Measurements from ENCODE around the gene NRXN3. TPM values are rescaled to one million over a fixed set of nuclear protein-coding genes. Genes with fewer than 3 reads are reported as not detected.
A peak's percentile ranks its signal among the peaks of the same experiment; 100 is the strongest.

NRXN3 gene
- total RNA-seq, 1 experiment from 2014 or later = 0.80 TPM

GRCh38 chr14:79514700-79515099 lies 1344.5 kb downstream of the NRXN3 start:
- no peak for DNase-seq
- Histone ChIP-seq H3K27me3 (ENCODE audit: control insufficient read depth, insufficient read depth, low read length) (no peaks in the 10 kb centered on the region), H3K4me3 (ENCODE audit: insufficient read depth, low read depth, low read length) (no peak overlapping the region), H3K36me3 (replicated peaks; ENCODE audit: control insufficient read depth, insufficient read depth, low read length) (no peaks in the 10 kb centered on the region)

GRCh38 chr14:79515158-79515557 lies 1345.0 kb downstream of the NRXN3 start:
- DNase-seq = no peak
- H3K27me3 ChIP-seq (ENCODE audit: control insufficient read depth, insufficient read depth, low read length) = no peaks in the 10 kb centered on the region
- no peaks in the 10 kb centered on the region for H3K36me3 ChIP-seq (replicated peaks; ENCODE audit: control insufficient read depth, insufficient read depth, low read length)
- H3K4me3 ChIP-seq (ENCODE audit: insufficient read depth, low read depth, low read length) = no peak overlapping the region

DNA sequence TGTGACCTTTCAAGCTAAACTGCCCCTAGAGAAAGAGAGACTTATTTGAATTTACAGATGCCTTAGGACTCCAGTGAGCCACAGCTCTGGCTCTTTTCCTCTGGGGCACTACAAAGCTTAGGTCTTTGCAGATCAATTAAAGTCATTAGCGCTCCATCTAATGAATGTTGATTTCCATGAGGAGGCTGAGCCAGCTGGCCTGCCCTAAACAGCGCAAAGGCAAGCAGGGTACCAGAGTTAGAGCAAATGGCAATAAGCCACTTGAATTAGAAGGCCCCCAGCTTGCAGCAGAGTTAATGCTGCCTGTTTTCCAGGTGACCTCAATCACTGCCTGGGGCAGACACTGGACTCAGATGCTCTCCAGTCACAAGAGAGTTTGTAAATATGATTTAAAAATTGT lies 1345.8 kb downstream of the NRXN3 start:
- Histone ChIP-seq H3K4me3 (ENCODE audit: insufficient read depth, low read depth, low read length) (no peak overlapping the region), H3K27me3 (ENCODE audit: control insufficient read depth, insufficient read depth, low read length) (no peaks in the 10 kb centered on the region), H3K36me3 (replicated peaks; ENCODE audit: control insufficient read depth, insufficient read depth, low read length) (no peaks in the 10 kb centered on the region)
- DNase-seq = no peak

DNA sequence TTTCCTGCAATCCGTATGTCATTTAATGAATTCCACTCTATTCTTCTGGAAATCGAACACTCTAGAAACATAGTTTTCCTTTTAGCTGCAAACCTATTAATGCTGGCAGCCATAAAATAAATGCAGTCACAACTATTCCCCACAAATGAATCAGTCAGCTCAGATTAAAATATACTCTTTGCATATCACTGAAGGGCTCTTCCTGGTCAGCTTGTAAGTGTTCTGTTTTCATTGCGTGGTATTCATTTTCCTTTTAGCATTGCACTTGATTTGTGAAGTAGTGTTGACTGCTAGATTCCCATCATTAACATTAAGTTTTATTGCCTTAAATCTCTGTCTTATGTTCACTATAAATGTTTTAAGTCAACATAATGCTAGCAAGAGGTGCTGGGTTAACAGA lies 1355.2 kb downstream of the NRXN3 start:
- no peak overlapping the region for H3K4me3 ChIP-seq (ENCODE audit: insufficient read depth, low read depth, low read length)
- no peak for DNase-seq
- no peaks in the 10 kb centered on the region for H3K27me3 ChIP-seq (ENCODE audit: control insufficient read depth, insufficient read depth, low read length)

GRCh38 chr14:79528828-79529416 lies 1358.7 kb downstream of the NRXN3 start:
- DNase-seq = no peak
- no peaks in the 10 kb centered on the region for H3K36me3 ChIP-seq (replicated peaks; ENCODE audit: control insufficient read depth, insufficient read depth, low read length)
- H3K4me3 ChIP-seq (ENCODE audit: insufficient read depth, low read depth, low read length) = no peak overlapping the region
- H3K27me3 ChIP-seq (ENCODE audit: control insufficient read depth, insufficient read depth, low read length) = no peaks in the 10 kb centered on the region

More for the DNA sequence above, 1355.2 kb downstream of the NRXN3 start:
- no peaks in the 10 kb centered on the region for H3K36me3 ChIP-seq (replicated peaks; ENCODE audit: control insufficient read depth, insufficient read depth, low read length)

DNA sequence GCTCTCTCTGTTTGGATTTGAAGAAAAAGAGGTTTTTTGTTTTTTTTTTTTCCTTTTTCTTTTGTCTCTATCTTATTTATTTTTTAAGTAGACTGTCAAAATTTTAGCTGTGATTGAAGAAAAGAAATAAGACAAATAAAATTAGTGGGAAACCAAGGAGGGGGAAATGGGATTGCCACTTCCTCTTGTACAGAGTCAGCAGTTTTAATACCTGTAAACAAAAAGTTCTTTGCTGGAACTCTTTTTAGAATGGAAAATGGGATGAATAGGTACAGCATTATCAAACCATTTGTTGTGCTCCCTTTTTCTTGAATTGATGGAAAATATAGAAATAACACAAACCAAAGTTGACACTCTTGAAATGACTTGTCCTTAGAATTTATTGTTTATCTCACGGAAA lies 1360.4 kb downstream of the NRXN3 start:
- no peak overlapping the region for H3K4me3 ChIP-seq (ENCODE audit: insufficient read depth, low read depth, low read length)
- H3K36me3 ChIP-seq (replicated peaks; ENCODE audit: control insufficient read depth, insufficient read depth, low read length) = no peaks in the 10 kb centered on the region
- H3K27me3 ChIP-seq (ENCODE audit: control insufficient read depth, insufficient read depth, low read length) = no peaks in the 10 kb centered on the region
- DNase-seq = no peak

- no peak for DNase-seq
- no peaks in the 10 kb centered on the region for H3K36me3 ChIP-seq (replicated peaks; ENCODE audit: control insufficient read depth, insufficient read depth, low read length)
- H3K27me3 ChIP-seq (ENCODE audit: control insufficient read depth, insufficient read depth, low read length) = no peaks in the 10 kb centered on the region
- H3K4me3 ChIP-seq (ENCODE audit: insufficient read depth, low read depth, low read length) = no peak overlapping the region
These were observed 1364.7 kb downstream of the NRXN3 start for GRCh38 chr14:79534703-79535353.

- DNase-seq = no peak
These were observed 1370.2 kb downstream of the NRXN3 start for GRCh38 chr14:79540394-79540793.

DNA sequence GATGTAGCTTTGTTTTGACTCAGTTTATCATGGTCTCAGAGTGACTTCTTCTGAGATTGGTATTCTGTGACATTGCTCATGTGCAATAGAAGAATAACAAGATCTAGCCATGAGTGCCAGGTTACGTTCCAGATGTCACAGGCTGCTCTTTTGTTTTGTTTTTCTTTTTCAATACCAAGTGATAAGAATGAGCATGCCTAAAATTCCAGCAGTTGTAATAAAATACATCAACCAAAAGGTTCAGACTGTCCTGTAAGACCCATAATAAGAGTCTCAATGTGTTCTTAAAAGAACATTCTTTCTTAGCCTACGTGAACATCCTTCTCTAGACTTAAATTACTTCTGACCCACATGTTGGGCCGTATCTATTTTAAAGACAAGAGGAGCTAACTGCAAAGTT lies 1371.9 kb downstream of the NRXN3 start:
- Histone ChIP-seq H3K4me3 (ENCODE audit: insufficient read depth, low read depth, low read length) (no peak overlapping the region), H3K36me3 (replicated peaks; ENCODE audit: control insufficient read depth, insufficient read depth, low read length) (no peaks in the 10 kb centered on the region), H3K27me3 (ENCODE audit: control insufficient read depth, insufficient read depth, low read length) (no peaks in the 10 kb centered on the region)
- DNase-seq = no peak

More at GRCh38 chr14:79540394-79540793, 1370.2 kb downstream of the NRXN3 start:
- H3K4me3 ChIP-seq (ENCODE audit: insufficient read depth, low read depth, low read length) = no peak overlapping the region
- H3K27me3 ChIP-seq (ENCODE audit: control insufficient read depth, insufficient read depth, low read length) = no peaks in the 10 kb centered on the region
- H3K36me3 ChIP-seq (replicated peaks; ENCODE audit: control insufficient read depth, insufficient read depth, low read length) = no peaks in the 10 kb centered on the region

GRCh38 chr14:79543348-79543747 lies 1373.2 kb downstream of the NRXN3 start:
- Histone ChIP-seq H3K4me3 (ENCODE audit: insufficient read depth, low read depth, low read length) (no peak overlapping the region), H3K27me3 (ENCODE audit: control insufficient read depth, insufficient read depth, low read length) (no peaks in the 10 kb centered on the region), H3K36me3 (replicated peaks; ENCODE audit: control insufficient read depth, insufficient read depth, low read length) (no peaks in the 10 kb centered on the region)
- DNase-seq = no peak

- Histone ChIP-seq H3K36me3 (replicated peaks; ENCODE audit: control insufficient read depth, insufficient read depth, low read length) (no peaks in the 10 kb centered on the region), H3K4me3 (ENCODE audit: insufficient read depth, low read depth, low read length) (no peak overlapping the region), H3K27me3 (ENCODE audit: control insufficient read depth, insufficient read depth, low read length) (no peaks in the 10 kb centered on the region)
- DNase-seq = peak; percentile 19
These were observed 1374.0 kb downstream of the NRXN3 start for GRCh38 chr14:79543967-79544697.

- Histone ChIP-seq H3K27me3 (ENCODE audit: control insufficient read depth, insufficient read depth, low read length) (no peaks in the 10 kb centered on the region), H3K4me3 (ENCODE audit: insufficient read depth, low read depth, low read length) (no peak overlapping the region), H3K36me3 (replicated peaks; ENCODE audit: control insufficient read depth, insufficient read depth, low read length) (no peaks in the 10 kb centered on the region)
- DNase-seq = no peak
These were observed 1374.5 kb downstream of the NRXN3 start for GRCh38 chr14:79544698-79545070.

GRCh38 chr14:79548836-79549235 lies 1378.7 kb downstream of the NRXN3 start:
- no peaks in the 10 kb centered on the region for H3K36me3 ChIP-seq (replicated peaks; ENCODE audit: control insufficient read depth, insufficient read depth, low read length)
- no peaks in the 10 kb centered on the region for H3K27me3 ChIP-seq (ENCODE audit: control insufficient read depth, insufficient read depth, low read length)
- no peak for DNase-seq
- no peak overlapping the region for H3K4me3 ChIP-seq (ENCODE audit: insufficient read depth, low read depth, low read length)

- Histone ChIP-seq H3K27me3 (ENCODE audit: control insufficient read depth, insufficient read depth, low read length) (no peaks in the 10 kb centered on the region), H3K4me3 (ENCODE audit: insufficient read depth, low read depth, low read length) (no peak overlapping the region), H3K36me3 (replicated peaks; ENCODE audit: control insufficient read depth, insufficient read depth, low read length) (no peaks in the 10 kb centered on the region)
- DNase-seq = no peak
These were observed 1379.3 kb downstream of the NRXN3 start for GRCh38 chr14:79549515-79549914.

DNA sequence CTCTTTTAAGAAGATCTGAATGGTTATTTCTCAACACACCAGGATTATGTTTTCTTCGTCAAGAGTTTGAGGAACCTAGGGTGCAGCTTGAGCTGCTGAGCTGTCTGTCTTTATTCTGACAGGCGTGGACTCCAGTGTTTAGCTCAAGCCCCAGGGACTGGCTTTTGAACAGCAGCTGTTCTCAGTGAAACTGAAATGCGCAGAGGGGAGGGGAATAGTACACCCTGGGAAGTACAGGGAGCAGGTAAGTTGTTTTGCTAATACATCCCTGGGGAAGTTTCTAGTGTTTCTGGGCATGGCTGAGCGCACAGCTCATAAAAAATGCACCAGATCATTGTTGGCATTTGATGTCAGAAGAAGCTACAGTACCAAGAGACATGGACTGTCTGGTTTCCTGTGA lies 1381.3 kb downstream of the NRXN3 start:
- DNase-seq = no peak
- H3K4me3 ChIP-seq (ENCODE audit: insufficient read depth, low read depth, low read length) = no peak overlapping the region
- H3K27me3 ChIP-seq (ENCODE audit: control insufficient read depth, insufficient read depth, low read length) = no peaks in the 10 kb centered on the region
- no peaks in the 10 kb centered on the region for H3K36me3 ChIP-seq (replicated peaks; ENCODE audit: control insufficient read depth, insufficient read depth, low read length)
